ENCODE results near the gene UVRAG. TPM values are rescaled to one million over a fixed set of nuclear protein-coding genes. Genes with fewer than 3 reads are reported as not detected.

The UVRAG gene
- total RNA-seq = 7.5 and 8.6 TPM in 2 replicates

DNA sequence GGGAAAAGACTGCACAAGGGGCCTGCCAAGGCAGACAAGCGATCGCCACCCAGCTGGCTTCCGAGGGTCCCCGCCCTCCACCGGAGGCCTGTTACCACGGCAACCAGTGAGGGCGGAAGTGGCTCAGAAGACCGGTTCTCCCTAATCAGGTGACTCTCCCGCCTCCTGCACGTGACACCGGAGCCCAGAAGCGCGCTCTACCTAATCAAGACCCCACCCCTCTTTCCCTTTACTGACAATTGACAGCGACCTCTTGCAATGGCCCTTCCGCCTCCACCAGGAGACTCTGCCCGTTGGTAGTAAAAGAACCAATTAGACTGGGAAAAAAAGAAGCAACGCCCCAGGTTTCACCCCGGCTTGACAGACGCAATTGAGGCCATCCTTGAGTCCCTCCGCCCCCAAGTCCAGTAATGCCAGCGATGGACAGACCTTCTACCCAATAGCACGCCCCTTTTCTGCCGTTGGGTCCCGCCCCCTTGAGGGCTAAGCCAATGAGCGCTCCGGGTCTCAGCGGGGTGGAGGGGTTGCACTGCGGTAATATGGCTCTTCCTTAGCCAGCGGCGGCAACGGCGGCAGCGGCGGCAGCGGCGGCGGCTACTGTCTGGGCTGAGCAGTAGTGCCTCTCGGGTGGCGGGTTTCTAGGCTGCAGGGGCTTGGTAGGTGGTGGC lies at the start of gene UVRAG:
Gene UVRAG, plus strand, starts transcription at position 534 of the 668 bp plus-strand sequence. CDS start 198 bp downstream, outside the sequence.

DNA sequence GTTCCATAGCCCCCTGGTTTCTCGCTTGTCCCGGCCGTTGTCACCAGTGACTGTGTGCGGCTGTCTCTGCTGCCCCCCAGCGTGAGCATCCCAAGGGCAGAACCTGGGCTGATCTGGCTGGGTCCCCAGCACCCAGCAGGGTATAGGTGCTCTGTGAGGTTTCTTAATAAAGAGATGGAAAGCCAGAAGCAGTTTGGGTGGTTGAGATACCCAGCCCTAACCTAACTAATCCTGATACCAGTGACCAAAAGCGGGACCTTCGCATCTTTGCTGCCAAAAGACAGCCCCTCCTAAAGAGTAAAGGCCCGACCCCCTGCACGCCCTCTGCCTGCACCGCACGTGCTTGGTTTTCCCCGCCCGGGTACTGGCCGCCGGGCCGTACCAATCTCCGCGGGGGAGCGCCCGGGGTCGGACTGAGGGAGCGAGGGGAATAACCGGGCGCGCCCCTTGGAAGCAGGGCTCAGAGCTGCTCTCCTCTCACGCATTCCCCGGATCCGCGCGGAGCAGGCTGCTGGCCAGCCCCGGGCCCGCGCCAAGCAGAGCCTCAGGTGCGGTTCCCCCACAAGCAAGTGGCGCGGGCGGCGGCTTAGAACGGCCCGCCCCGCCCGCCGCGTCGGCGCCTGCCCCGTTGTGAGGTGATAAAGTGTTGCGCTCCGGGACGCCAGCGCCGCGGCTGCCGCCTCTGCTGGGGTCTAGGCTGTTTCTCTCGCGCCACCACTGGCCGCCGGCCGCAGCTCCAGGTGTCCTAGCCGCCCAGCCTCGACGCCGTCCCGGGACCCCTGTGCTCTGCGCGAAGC lies 46.7 kb upstream of the UVRAG start, which contains the start of gene DGAT2:
Gene DGAT2, plus strand, starts transcription at position 667 of the 797 bp plus-strand sequence. CDS start 214 bp downstream, outside the sequence.

Other genes starting within 250 kb of the UVRAG start
- gene MAP6, start 146.2 kb upstream of the UVRAG start, total RNA-seq = 0.37 and 0.49 TPM in 2 replicates
- not detected in 2 replicates for gene MOGAT2, start 97.4 kb upstream of the UVRAG start, total RNA-seq
- gene DGAT2, start 46.4 kb upstream of the UVRAG start, total RNA-seq = 14.7 and 19.0 TPM in 2 replicates